Measurements from ENCODE around the gene AGXT.

Gene AGXT

DNA sequence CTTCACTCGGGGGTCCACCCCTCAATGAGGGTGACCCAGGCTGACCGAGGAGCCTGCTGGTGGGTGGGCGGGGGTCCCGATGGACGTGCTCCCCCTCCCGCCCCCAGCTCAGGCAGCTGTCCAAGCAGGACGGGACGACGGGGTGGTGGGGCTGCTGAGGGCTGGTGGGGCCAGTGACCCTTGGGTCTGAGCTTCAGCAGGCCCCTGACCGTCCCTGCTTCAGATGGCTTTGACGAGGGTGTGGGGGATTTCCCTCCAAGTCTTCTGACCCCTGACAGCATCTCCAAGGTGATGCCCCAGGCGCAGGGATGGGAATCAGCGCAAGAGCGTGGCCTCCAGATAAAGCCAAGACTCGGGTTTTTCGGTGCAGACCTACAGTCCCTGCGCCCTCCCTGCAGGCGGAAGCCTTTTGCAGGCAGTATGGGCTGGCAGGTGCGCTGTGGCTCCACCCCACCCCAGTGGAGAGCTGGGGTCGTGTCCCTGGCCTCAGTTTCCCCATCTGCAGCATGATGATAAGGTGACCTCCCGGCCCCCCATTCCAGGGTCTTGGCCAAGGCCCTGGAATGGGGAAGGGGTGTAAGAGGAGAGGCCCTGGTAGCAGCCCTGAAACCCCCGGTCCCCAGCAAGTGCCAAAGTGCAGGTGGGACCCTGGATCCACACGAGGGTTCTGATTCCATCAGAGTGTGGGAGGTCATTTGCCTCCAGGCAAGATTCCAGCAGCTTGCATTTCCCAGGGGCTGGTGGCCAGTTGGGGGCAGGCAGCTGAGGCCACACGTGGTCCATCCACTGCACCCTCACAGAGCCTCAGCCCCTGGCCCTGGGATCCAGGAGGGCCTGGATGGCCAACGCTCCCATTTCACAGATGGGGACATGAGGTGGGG is 46.3 kb downstream of the AGXT start:
- DNase-seq (ENCODE audit: low read depth in 2 of 2), result no peak

DNA sequence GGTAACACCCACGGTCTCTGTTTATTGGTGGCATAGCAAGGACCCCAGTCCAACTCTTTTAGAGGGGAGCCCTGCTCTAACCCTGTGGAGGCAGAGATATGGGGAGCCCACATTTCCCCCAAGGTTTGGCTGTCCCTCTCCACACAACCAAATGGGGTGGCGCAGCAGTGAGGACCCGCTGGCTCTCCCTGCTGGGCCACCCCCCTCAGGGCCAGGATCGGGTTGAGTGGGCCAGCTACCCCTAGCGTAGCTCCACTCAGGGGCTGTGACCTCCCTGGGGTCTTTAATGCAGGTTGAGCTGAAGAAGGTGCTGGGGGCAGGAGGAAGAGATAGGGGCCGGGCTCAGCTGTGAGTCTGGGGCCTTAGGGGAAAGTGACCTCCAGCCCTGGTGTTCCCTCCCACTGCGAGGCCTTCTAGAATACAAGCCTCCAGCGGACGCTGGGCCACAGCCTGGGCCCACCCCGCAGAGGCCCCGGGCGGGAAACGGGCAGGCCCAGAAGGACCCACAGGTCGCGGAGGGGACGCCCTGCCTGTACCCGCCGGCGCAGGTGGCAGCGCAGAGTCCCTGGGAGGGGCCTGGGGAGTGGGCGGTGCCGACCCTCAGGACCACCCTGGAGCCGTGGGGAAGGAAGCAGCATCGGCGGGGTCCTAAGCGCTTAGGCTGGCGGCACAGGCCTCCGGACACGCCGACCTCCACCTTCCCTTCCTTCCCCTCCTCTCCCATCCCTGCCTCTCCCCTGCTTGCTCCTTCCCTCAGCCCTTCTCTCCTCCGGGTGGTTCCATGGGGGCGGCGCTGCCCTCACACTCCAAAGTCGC is 47.1 kb downstream of the AGXT start:
- no peak for DNase-seq (ENCODE audit: low read depth in 2 of 2)

DNA sequence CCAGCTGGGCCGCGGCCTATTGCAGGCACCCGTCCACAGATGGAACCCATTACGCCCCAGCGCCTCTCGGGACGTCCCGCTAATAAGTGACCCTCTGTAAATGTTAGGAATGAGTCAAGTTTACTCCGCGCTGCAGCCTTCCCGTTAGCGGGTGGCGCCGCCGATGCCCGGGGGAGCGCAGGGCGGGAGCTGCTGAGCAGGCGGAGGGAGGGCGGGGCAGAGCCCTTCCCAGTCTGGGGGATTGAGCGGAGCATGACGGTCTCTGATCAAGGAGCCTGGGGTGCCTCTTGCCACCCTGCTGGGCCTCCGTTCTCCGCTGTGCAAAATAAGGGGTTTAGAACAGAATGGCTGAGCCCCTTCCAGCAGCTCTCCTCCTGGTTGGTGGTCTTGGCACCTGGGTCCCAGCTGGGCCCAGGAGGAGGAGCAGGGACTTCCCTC is 48.0 kb downstream of the AGXT start:
- DNase-seq (ENCODE audit: low read depth in 2 of 2), result no peak

DNA sequence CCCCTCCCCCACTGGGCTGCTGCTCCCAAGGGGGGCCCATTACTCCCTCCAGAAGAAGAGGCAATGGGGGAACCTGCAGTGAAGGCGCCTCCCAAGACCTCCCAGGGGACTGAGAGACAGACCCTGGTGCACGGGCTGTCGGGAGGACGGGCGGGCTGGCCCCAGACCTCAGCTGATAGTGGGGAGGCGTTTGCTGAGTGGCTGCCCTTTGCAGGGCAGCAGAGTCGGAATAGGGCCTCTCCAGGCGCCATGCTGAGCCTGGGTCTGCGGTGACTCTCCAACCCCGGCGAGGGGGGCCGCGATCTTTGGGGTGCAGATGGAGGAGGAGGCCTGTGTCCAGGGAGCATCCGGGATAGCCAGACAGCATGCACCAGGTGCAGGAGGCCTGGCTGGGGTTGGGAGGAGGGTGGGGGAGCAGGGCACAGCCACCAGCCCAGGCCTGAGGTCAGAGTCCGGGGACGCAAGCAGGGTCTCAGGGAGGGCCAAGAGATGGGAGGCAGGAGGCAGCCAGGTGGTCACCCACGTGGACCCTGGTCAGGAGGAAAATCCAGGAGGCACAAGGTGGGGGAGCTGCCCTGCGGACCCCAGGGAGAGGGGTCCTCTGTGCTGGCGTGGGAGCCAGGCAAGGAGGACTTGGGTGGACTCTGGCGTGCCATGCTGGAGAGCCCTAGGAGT is 48.5 kb downstream of the AGXT start:
- no peak for DNase-seq (ENCODE audit: low read depth in 2 of 2)

DNA sequence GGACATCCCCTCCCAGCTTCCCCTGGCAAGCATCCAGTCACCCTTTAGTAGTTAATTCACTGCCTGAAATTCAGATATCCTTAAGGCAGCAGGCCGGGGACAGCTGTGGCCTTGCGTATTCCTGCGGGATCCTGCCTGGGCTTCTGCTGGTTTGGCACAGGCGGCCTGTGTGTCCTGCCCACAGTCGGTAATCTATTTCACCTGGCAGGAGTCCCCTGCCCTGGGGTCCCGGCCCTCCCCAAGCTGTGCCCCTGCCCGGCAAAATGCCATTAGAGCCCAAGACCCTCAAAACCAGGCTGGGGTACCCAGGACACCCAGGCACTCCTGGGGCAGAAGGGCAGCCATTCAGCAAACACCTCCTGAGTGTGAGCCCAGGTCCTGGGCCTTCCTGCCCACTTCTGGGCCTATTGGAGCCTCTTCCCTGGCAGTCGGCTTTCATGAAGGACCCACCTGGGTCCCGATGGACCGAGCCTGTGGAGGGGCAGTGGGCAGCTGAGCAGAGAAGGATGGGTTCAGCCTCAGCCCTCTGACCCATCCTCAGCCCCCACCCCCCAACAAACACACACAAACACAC is 49.1 kb downstream of the AGXT start:
- DNase-seq (ENCODE audit: low read depth in 2 of 2), result no peak

DNA sequence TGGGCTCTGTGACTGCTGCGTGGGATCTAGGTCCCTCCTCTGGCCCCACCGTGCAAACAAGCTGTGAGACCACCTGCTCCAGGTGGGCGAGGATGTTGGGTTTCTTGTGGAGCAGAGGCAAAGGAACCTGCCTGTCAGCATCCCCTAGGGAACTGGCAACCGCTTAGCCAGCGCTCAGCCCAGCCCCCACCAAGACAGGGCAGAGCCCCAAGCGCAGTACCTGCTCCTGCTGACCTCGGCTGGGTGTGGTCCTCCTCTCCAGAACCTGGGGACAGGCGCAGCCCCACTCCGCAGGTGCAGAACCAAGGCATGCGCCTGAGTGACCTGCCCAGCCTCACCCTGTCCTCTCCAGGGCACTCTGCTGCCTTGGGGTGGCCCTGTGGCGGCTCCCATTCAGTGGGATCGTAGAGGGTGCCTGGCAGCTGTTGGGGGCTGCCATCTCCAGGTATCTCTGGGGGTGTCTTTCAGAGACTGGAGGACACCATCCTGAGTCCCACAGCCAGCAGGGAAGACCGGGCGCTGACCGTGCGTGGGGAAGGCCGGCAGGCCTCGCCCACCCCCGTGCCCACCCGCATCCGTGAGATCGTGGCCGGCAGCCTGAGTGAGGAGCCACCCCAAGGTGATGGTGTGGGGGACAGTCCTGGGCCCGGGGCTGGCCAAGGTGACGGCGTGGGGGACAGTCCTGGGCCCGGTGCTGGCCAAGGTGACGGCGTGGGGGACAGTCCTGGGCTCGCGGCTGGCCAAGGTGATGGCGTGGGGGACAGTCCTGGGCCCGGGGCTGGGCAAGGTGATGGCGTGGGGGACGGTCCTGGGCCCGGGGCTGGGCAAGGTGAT is 49.9 kb downstream of the AGXT start:
- DNase-seq (ENCODE audit: low read depth in 2 of 2), result no peak

DNA sequence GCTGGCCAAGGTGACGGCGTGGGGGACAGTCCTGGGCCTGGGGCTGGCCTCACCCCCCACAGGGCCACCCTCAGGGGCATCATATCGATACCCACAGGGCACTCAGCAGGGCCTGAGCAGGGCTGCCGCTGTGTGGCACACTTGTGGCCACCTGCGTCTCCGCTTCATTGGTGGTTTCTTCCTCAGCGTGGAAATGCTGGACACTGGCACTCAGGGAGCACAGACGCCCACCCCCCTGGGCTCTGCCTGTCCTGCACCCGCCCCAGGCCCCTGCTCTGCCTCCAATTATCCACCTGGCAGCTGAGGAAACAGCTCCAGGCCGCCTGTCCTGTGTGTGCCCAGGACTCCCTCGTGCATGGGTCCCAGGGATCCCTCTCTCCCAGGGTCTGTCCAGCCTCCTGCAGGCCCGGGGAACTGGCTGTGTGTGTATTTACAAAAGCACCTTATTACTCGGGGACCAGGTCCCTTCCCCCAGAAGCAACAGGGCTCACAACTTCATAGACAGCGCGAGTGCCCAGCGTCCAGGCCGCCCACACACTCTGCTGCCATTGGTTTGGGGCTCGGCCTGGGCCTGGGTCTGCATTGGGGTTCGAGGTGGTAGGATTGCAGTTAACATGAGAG is 50.6 kb downstream of the AGXT start:
- DNase-seq (ENCODE audit: low read depth in 2 of 2), result no peak

DNA sequence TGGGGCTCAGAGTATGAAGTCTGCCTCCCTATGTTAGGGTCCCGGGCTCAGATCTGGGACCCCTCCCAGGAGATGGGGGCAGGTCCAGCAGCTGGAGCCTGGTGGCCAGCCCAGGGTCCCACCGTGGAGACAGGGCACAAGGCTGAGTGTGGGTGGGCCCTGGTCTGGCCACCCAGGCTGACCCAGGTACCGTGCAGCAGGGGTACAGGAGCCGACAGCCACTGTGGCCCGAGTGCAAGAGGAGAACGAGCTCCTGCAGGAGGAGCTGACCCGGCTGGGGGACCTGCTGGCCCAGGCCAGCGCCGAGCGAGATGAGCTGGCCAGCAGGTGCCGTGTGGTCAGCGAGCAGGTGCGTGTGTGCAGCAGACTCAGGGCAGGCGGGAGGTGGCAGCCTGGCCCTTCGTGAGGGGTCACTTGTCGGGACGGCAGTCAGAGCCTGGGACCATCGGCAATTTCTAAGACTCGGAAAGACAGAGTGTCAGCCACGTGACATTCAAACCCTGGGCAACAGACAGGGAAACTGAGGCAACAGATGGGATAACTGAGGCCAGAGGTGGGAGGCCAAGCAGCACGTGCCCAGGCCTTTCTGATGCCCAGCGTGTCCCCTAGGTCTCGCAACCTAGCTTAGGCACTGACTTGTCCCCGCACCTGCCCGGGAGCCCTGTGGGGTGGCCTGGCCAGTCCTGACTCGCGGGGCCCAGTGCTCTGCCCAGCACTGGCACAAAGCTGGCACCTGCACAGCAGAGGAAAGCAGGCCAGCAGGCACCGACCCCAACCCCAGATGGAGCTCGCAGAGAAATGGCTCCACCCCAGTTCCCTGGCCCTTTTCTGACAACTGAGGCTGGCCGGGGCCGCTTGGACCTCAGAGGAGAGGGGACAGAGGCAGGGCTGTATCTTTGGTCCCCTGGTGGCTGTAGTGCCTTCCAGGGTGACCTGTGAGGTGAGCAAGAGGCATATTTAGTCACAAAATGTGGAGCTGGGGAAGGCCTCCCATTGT is 51.5 kb downstream of the AGXT start:
- no peak for DNase-seq (ENCODE audit: low read depth in 2 of 2)

DNA sequence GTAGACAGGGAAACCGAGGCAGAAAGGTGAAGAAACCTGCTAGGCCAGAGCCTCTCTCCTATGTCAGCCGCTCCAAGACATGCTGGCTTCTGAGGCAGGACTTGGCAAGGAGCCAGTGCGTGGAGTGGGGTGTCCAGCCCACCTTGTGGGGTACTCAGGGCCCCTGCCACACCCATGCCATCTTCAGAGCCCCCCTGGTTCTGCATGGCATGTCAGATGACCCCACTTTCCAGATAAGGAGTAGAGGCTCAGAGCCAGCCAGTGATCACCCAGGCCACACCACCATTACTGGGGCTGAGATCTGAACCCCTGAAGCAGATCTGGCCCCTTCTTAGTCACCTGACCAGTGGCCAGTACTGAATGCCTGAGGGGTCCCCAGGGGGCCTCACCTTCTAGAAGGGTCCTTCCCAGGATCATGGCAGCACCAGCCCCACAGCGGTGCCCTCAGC is 52.2 kb downstream of the AGXT start:
- DNase-seq (ENCODE audit: low read depth in 2 of 2), result no peak

DNA sequence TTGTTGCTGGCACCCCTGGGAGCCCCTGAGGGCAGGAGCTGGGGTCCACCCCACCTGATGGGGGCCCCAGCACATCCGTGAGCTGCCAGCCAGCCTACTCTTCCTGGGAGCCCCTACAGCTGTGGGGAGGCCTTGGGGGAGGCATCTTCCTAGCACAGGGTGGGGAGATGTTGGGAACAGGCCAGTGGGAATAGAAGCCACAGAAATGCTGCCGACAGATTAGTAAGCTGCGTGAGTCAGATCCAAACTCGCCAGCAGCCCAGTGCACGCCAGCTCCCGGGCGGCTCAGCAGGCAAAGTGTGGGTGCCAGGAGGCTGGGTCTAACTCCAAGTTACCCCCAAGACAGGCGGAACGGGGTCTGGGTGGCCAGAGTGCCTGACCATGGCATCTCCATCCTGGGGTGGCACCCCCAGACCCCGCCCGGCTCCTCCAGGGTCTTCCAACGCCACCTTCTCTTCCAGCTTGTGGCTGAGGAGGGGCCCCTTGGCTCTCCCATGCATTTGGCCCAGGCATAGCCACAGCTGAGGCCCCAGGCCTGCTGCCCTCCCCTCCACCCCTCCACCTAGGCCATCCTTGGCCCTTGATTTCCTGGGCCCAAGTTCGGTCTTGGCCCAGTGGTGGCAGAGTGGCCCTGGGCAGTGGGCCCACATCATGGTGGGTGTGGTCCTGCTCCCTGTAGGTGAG is 52.8 kb downstream of the AGXT start:
- no peak for DNase-seq (ENCODE audit: low read depth in 2 of 2)

DNA sequence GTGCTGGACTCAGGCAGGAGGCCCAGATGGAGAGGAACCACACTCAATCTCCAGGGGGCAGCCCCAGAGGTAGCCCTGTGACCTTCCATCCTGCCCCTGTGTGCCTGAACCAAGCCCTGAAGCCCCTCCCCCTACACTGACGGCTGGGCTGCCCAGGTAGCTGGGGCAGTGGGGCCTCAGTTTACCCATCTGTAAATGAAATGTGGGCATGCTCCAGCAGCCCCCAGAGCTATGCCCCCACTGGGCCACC is 53.3 kb downstream of the AGXT start:
- no peak for DNase-seq (ENCODE audit: low read depth in 2 of 2)

DNA sequence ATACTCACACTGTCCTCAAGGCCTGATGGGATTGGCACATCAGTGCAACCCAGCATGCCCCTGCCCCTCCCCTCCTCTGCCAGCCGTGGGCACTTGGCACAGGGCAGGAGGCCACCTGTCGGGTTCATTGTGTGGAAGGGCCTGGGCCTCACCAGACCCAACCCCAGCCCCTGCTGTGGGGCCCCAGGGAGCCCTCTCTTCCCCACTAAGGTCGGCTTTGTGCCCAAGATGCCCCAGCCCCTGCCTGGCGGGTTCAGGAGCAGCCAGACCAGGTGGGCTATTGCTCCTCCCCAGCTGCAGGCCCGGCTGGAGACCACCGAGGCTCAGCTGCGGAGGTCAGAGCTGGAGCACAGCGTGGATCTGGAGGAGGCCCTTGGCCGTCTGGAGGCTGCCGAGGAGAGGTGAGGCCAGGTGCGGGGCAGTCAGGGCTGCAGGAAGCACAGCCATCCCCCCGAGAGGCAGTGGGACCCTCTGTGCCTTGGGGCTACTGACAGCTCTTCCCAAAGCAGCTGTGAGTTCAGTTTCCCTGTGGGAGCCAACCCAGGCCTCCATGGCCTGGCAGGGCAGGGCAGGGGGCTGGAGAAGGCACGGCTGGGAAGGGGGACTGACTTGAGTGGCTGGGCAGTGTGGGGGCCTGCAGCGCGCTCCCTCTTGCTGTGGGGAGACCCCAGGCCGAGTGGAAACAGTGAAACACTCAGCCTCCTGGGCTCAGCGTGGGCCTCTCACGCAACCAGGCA is 53.8 kb downstream of the AGXT start:
- DNase-seq (ENCODE audit: low read depth in 2 of 2), result no peak

DNA sequence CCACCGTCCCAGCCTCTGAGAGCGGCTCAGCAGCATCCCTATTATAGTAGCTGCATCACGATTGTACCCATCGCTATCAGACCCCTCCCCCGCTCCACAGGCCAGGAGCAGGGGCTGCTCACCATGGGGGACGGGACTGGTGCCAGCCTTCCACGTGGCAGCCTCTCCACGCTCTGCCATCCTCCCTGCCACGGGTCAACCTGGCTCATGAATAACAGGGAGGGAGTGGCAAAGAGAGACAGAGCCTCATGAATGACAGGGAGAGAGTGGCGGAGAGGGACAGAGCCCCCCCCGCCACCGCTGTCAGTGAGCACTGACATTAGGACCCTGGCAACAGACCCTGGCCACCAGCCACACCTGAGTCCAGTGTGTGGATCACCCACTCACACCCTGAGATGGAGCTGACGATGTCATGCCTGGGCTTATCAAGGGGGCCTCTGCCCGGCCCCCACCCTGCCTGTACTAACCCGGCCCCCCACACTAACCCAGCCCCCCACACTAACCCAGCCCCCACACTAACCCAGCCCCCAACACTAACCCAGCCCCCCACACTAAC is 54.4 kb downstream of the AGXT start:
- no peak for DNase-seq (ENCODE audit: low read depth in 2 of 2)

DNA sequence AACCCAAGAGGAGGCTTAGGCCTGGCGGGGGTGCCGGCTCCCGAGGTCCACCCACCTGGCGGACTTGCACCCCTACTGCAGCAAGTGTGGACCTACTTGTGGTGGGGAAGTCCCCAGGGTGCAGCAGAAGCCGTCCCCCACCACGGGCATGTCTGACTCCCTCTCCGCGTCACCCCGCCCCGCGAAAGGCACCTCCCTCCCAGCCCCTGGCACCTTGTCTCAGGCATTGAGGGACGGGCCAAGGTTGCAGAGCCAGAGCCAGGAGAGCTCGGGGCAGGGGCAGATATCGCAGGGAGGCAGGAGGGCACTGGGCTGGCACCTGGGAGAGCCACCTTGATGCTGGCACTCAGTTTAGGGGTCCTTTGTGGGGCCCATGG is 56.6 kb downstream of the AGXT start:
- no peak for DNase-seq (ENCODE audit: low read depth in 2 of 2)

DNA sequence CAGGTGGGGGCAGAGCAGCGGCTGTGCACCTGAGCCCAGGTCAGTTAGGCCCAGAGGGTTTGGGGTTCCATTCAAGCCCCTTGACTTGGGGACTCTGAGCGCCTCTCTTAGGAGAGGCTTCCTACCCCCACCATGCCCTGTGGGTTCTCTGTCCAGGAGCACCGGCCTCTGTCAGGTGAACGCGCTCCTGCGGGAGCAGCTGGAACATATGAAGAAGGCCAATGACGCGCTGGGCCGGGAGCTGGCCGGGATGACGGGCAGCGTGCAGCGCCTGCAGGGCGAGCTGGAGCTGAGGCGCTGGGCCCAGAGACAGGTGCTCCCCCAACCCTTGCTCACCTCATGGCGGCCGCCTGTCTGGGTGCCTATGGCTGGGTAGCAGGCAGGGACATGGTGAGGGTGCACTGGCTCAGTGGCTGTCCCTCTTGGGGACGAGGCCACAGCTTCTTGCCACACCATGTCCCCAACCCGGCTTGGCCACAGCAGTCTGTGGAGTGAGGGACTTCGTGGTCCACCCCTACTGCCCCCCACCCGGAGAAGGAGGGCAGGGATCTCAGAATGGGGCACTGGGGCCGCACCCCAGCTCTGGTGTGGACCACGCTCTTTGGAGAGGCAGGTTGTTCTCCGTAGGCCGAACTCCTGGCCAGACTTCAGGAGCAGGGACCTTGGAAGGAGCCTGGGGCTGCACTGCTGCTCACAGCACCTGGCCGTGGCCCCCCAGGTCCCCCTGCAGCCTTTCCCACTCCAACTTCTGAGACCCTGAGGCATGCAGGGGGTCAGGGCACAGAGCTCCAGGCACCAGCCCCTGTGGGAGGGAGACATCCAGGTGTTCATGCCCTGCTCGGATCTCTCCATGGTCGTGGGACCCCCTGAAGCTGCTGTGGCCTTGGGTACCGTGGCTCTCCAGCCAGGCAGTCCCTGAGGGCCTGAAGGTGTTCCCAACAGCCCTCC is 57.2 kb downstream of the AGXT start:
- no peak for DNase-seq (ENCODE audit: low read depth in 2 of 2)

DNA sequence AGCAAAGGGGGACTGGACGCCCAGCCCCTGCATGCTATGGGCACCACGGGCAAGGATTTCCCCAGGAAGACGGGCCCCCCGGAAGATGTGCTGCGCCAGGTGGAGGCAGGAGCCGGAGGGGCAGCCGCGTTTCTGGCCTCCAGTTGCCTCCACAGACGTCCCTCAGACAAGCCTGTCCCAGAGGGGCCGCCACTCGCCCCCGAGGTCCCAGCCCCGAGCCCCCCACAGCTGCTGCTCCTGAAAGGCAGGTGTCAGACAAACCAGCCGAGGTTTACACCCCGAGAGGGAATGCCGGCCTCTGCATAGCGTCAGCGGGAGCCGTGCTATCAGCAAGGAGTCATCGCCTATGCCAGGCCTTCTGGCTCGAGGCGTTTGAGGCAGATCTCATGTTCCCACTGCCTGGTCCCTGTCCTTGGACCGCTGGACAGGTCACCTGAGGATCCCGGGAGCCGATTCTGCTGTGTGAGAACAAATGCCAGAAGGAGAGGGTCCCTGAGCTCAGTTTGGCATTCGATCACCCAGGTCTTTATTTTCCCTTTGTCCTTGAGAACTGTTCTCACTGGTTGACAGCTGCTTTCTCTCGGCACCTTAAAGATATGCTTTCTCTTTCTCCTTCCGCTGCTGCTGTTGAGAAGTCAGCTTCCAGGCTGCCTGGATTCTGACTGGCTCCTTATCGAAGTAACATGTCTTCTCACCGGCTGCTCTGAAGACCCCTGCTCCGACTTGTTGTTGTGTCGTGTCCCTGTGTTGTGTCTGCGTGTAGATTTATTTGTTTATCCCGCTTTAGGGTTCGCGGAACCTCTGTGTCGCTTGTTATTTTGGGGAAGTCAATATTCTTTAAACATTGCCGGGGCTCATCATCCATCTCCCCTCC is 58.1 kb downstream of the AGXT start:
- no peak for DNase-seq (ENCODE audit: low read depth in 2 of 2)
